HG03097 (cell line): ENCODE data around the gene NUDT19.
"Not testable (repeated sequence)": the region's sequence is repeated elsewhere in the genome, so short reads cannot be mapped to it uniquely, and the experiment has no call there.

Experiments used
- ATAC-seq: cut with Tn5 transposase; IDR thresholded peaks from one replicate; pipeline ENCODE4 v1.9.1; 2021; ENCODE audit not compliant: unreplicated experiment, low FRiP score

The NUDT19 gene

DNA sequence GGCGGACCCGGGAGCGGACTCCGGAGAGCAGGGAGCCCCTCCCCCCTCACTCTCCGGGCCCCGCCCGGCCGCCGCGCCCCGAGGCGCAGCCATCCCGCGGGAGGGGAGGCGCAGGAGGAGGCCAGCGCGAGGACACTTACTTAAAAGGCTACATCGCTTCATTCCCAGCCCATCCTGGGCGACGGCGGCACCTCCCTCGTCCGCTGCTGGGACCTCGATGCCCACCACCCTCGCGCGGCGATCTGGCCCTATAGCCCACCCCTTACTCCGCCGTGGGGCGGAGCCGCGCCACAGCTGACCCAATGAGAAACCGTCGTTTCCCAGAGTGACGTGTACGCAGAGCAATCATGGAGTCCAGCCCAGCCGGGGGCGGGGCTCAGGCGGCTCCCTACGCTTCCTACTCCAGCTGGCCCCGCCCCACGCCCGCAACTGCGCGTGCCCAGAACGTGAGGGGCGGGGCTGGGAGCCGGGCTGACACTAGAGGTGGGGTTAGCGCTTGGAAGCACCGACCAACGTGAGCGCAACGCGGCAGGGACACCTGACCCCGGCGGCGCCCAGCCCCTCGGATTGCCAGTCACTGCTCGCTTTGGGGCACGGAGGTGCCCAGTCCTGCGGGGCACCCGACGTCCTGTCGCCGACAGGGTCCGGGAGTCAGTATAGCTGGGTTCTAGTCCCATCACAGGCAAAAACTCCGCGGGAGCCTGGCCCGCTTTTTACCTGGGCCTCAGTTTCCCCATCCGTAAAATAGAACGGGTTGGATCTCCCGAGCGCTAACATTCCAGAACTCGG is 16.5 kb upstream of the NUDT19 start, which contains the start of gene ANKRD27:
Gene ANKRD27, minus strand, starts transcription at position 250 of the 789 bp plus-strand sequence. CDS start 16,165 bp downstream, outside the sequence.
- ATAC-seq: peak; percentile 97

GRCh38 chr19:32675720-32676185 is 15.9 kb upstream of the NUDT19 start, which contains the start of gene RGS9BP:
RGS9BP (plus strand) TSS chr19:32675848; CDS start chr19:32676264, 416 bp downstream.
- ATAC-seq: peak; percentile 20

DNA sequence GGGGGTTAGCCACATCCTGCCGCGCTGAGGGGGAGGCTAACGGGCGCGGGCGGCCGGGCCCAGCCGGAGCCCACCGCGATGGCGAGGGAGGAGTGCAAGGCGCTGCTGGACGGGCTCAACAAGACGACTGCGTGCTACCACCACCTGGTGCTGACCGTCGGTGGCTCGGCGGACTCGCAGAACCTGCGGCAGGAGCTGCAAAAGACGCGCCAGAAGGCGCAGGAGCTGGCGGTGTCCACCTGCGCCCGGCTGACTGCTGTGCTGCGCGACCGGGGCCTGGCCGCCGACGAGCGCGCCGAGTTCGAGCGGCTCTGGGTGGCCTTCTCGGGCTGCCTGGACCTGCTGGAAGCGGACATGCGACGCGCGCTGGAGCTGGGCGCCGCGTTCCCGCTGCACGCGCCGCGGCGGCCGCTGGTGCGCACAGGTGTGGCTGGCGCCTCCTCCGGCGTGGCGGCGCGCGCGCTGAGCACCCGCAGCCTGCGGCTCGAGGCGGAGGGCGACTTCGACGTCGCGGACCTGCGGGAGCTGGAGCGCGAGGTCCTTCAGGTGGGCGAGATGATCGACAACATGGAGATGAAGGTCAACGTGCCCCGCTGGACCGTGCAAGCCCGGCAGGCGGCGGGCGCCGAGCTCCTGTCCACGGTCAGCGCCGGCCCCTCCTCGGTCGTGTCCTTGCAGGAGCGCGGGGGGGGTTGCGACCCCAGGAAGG is 15.3 kb upstream of the NUDT19 start:
- no peak for ATAC-seq

- ATAC-seq: no peak
Measured at GRCh38 chr19:32676895-32677359, 14.7 kb upstream of the NUDT19 start.

DNA sequence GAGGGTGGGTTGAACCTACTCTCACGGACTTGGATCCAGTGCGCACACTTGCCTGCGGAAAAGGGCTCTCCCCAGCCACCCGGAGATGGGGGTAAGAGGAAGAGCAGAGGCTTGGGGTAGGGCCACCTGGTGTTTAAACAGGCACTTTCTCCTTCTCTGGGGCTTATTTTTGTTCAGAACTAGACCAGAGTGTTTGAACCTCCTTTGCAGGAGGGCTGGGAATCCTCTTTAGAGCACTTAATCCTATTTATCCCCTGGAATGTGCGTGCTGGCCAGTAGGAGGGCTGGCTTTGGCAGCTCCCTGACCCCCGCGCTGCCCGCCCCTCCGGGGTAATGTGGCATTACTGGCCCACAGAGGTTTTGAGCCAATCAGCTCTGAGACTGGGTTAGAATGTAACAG is 14.0 kb upstream of the NUDT19 start:
- no peak for ATAC-seq

- no peak for ATAC-seq
Measured at GRCh38 chr19:32680986-32681385, 10.6 kb upstream of the NUDT19 start.

- ATAC-seq: no peak
Measured at GRCh38 chr19:32682317-32682716, 9.3 kb upstream of the NUDT19 start.

DNA sequence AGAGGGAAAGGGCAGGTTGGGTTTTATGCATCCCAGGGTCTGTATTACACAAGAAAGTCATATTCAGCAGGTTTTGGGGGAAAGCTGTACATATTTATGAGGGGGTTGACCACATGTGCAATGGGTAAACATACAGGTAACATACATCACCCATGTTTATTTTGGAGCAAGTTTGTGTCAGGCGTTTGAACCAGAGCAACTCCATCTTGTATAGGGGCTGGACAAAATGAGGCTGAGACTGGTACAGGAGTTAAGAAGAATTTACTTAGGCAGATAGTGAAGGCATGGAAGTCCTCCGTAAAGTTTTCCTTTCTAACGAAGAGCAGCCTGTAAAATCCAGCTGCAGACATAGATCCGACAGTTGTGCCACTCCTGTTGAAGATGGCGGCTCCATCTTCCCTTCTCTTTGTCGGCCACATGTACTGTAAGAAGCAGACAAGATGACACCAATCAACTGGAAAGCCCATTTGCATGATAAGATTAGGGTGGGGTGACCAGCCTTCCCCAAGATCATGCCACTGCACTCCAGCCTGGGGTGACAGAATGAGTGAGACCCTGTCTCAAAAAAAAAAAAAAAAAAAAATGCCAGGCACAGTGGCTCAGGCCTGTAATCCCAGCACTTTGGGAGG is 4.7 kb upstream of the NUDT19 start:
- ATAC-seq: no peak

- ATAC-seq: no peak
Measured at GRCh38 chr19:32687681-32688080, 3.9 kb upstream of the NUDT19 start.

DNA sequence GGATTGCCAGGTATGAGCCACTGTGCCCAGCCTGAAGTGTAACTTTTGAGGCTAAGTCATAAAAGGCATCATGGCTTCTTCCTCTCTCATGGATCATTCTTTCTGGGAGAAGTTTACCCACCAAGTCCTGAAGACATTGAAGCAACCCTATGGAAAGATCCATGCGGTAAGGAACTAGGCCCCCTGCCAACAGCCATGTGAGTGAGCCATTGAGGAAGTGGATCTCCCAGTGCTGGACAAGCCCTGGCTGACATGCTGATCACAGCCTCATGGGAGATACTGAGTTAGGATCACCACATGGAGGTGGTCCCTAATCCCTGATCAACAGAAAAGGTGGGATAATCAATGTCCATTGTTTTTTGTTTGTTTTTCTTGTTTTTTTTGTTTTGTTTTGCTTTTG is 3.3 kb upstream of the NUDT19 start:
- no peak for ATAC-seq

GRCh38 chr19:32691952-32692726 is 518 bp downstream of the NUDT19 start:
- ATAC-seq: peak; percentile 43

DNA sequence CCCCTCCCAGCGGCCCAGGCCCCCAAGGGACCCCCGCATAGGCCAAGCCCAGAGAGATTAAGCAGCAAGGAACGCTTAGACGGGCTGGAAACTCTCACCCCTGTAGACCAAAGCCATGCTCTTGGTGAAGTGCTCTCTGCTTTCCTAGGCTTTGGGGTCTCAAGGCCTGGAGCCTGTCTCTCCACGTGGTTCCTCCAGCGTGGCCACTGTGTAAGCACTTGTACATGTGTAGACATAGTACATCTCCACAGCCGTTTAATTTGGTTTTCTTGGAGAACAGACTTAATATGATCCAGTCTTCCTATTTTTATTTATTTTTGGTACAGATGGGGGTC is 1.1 kb downstream of the NUDT19 start:
- peak; percentile 13 for ATAC-seq

GRCh38 chr19:32693151-32694108 is 1.8 kb downstream of the NUDT19 start:
- not testable (repeated sequence) for ATAC-seq

GRCh38 chr19:32694316-32694715 is 2.7 kb downstream of the NUDT19 start:
- not testable (repeated sequence) for ATAC-seq

- ATAC-seq: not testable (repeated sequence)
Measured at GRCh38 chr19:32694851-32695250, 3.2 kb downstream of the NUDT19 start.

- not testable (repeated sequence) for ATAC-seq
Measured at GRCh38 chr19:32695506-32695905, 3.9 kb downstream of the NUDT19 start.

DNA sequence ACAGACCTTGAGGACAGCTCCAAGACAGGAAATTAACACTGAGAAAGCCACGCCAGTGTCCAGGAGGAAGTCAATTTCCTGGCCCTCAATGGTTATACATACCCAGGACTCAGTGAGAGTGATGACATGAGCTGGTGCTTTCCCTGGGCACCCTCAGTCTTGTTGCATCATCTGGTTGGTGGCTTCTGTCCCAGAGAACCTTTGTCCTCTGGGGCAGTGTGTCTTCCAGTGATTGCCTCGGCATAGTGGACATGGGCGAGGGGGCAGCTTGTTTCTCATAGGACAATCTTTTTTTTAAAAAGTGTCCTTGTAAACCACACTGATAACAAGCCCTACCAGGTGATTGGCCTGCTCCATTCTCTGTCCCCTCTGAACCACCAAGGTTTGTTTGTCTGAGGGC is 5.2 kb downstream of the NUDT19 start:
- not testable (repeated sequence) for ATAC-seq

DNA sequence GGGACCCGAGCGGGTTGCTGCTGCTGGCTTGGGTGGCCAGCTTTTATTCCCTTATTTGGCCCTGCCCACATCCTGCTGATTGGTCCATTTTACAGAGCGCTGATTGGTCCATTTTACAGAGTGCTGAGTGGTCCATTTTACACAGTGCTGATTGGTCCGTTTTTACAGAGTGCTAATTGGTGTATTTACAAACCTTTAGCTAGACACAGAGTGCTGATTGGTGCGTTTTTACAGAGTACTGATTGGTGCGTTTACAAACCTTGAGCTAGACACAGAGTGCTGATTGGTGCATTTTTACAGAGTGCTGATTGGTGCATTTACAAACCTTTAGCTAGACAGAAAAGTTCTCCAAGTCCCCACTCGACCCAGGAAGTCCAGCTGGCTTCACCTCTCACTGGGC is 8.5 kb downstream of the NUDT19 start:
- ATAC-seq: not testable (repeated sequence)

GRCh38 chr19:32702010-32702409 is 10.4 kb downstream of the NUDT19 start:
- ATAC-seq: no peak
